Amniotic stem cell (primary cell): Measurements from ENCODE around the gene RNF135.
"Not testable (repeated sequence)": the region's sequence is repeated elsewhere in the genome, so short reads cannot be mapped to it uniquely, and the experiment has no call there.

Source experiments
- DNase-seq: peaks from one replicate; lab custom pipeline; 2025; lab: John Stamatoyannopoulos, UW

The RNF135 gene, protein sequence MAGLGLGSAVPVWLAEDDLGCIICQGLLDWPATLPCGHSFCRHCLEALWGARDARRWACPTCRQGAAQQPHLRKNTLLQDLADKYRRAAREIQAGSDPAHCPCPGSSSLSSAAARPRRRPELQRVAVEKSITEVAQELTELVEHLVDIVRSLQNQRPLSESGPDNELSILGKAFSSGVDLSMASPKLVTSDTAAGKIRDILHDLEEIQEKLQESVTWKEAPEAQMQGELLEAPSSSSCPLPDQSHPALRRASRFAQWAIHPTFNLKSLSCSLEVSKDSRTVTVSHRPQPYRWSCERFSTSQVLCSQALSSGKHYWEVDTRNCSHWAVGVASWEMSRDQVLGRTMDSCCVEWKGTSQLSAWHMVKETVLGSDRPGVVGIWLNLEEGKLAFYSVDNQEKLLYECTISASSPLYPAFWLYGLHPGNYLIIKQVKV

DNA sequence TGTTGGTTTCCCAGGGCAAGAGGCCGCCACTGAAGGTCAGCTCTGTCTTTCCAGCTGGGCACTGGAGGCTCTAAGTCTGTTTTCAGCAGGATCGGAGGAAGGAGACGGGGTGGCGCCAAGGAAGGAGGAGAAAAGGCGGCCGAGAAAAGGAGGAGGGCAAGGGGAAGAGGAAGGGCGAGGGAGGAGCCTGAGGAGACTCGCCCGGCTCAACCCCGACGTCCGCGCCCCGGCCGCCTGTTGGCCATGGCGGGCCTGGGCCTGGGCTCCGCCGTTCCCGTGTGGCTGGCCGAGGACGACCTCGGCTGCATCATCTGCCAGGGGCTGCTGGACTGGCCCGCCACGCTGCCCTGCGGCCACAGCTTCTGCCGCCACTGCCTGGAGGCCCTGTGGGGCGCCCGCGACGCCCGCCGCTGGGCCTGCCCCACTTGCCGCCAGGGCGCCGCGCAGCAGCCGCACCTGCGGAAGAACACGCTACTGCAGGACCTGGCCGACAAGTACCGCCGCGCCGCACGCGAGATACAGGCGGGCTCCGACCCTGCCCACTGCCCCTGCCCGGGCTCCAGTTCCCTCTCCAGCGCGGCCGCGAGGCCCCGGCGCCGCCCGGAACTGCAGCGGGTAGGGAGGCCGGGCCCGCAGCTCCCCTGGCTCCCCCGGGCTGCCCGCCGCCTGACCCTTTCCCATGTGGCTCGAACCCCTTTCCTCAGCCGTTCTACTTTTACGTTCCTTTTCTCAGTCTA, at the start of gene RNF135:
Gene RNF135, plus strand, starts transcription at position 209 of the 737 bp plus-strand sequence. Its CDS starts 35 bp downstream, at position 244.
- DNase-seq: peak; percentile 51

DNA sequence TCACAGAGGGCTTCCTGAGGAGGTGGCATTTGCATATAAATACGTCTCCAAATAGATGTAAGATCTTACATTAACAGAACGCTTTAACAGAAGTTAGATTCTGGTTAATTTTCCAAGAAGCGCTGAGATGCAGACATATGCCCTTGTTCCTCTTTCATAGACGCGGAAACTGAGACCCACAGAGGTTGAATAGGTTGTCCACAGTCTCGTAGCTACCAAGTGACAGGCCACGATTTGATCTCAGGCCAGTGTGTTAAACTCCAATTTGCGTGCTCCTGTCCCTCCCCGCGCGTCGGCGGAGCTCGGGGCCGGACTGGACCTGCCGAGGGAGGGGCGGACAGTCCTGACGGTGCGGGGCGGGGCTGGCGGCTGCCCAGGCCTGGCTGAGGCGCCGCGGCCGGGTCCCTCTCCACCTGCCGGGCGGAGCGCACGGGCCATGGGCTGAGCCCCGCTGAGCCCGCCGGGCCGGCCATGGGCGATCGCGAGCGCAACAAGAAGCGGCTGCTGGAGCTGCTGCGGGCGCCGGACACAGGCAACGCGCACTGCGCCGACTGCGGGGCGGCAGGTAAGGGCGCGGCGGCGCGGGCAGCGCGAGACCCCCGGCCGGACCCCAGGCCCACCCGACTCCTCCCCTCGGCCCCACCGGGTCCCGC, 49.2 kb upstream of the RNF135 start, which contains the start of gene ADAP2:
Gene ADAP2, plus strand, starts transcription at position 402 of the 653 bp plus-strand sequence. Its CDS starts 70 bp downstream, at position 472.
- no peak for DNase-seq

DNA sequence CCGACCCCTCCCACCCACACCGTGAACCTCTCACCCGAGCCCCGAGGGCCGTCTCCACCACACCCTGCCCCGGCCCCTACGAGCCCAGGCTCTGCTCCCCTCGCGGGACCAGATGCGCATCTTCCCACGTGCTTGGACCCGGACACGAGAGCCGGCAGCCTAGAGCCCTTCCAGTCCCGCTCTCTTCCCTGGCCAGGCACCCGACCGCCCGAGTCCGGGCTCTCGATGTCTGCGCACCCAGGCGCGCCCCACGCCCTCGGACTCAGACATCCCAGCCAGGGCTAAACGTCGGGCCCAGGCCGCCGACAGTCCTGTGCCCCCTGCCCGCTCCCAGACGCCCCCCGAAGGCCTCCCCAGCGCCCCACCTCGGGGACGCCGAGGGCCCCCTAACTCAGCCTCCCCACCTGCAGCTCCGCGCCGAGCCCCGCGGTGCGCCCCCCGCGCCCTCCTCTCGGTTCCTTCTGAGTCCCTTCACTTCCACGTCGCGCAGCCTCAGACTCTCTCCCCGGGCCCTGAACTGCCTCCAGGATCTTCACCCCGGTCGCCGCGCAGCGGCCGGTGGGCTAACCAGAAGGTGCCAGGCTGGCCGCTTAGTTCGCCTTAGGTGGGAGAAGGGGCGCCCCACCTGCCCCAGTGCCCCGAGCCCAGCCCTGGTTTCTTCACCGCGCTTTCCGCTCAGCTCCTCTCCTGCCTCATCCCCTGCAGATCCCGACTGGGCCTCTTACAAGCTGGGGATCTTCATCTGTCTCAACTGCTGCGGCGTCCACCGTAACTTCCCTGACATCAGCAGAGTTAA, 48.4 kb upstream of the RNF135 start:
- no peak for DNase-seq

DNA sequence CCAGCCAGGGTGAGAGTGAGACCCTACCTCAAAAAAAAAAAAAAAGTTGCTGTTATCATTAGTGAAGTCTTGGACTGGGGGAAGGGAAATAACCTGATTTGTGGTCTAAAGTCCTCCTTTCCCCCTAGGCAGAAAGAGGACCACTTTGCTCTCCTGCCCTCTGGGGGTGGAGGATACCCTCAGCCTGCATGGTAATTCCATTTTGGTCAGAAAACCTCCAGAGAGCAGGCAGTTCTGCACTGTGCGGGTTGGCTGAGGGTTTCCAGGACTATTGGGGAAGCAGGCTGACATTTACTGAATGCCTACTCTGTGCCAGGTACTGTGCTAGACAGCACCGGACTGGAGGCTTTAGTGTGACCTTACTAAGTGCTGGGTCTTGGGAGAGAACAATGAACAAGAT, 46.5 kb upstream of the RNF135 start:
- no peak for DNase-seq

DNA sequence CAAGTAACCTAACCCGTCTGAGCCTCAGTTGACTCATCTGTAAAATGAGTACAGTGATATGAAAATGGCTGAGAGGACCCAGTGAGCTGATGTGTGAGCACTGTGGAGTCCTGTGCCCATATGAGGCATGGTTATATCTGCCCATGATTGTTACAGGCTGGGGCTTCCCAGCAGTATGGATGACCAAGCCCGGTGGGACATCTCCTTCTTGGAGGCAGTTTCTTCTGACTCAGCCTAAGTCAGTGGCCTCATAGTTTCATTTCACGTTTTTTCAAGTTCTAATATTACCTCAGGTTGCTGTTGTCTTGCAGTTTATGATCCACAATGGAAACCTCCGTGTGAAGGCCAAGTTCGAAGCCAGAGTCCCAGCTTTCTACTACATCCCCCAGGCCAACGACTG, 44.3 kb upstream of the RNF135 start:
- DNase-seq: no peak

DNA sequence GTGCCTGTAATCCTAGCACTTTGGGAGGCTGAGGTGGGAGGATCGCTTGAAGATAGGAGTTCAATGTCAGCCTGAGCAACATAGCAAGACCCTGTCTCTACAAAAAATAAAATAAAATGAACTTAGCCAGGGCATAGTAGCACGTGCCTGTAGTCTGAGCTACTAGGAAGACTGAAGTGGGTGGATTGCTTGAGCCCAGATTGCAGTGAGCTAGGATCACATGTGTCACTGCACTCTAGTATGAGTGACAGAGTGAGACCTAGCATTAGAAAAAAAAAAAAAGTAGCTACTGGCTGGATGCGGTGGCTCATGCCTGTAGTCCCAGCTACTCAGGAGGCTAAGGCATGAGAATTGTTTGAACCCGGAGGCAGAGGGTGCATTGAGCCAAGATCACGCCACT, 43.1 kb upstream of the RNF135 start:
- DNase-seq: no peak

DNA sequence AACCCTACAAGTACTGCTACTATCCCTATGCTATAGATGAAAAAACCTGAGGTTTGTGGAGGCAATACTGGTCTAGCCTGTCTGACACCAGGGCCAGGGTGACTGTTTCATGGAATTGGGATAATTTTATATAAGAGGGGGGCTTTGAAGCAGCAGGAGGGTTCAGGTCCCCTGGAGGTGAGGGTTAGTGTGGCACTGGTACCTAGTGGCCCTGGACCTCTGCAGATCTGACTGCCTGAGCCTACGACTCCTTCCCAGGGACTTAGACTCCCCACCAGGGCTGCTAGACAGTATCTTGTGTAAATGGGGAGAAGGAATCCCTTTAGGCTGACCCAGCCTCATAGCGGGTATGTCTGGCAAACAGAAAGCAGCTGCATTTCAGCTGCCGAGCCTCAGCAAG, 42.3 kb upstream of the RNF135 start:
- no peak for DNase-seq

DNA sequence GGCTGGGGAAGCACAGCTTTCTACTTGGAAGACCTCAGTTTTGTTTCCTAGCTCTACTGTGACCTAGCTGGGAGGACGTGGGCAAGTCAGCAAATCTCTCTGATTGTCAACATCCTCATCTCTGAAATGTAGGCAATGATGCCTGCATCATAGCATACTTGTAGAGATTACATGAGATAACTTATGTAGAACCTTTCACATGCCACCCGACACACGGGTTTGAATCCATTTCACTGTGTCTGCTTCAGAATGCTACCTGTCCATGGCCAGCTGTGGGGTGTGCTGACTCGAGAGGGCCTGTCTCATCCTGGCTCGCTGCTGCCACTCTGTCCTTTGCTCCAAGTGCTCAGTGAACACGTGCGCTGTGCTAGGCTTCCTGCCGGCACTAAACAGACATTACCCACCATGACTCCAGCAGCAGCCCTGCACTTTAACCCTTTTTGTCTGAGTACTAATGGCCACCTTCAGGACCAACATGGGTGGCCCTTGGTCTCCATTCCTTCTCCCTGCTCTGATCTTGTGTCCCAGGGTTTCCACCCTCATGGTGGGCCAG, 41.7 kb upstream of the RNF135 start:
- no peak for DNase-seq

DNA sequence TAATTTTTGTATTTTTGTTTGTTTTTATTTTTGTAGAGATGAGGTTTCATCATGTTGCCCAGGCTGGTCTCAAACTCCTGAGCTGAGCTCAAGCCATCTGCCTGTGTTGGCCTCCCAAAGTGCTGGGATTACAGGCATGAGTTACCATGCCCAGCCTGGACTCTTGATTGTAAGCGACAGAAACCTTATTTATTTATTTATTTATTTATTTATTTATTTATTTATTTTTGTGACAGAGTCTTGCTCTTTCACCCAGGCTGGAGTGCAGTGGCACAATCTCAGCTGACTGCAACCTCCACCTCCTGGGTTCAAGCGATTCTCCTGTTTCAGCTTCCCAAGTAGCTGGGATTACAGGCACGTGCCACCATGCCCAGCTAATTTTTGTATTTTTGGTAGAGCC, 41.0 kb upstream of the RNF135 start:
- not testable (repeated sequence) for DNase-seq

DNA sequence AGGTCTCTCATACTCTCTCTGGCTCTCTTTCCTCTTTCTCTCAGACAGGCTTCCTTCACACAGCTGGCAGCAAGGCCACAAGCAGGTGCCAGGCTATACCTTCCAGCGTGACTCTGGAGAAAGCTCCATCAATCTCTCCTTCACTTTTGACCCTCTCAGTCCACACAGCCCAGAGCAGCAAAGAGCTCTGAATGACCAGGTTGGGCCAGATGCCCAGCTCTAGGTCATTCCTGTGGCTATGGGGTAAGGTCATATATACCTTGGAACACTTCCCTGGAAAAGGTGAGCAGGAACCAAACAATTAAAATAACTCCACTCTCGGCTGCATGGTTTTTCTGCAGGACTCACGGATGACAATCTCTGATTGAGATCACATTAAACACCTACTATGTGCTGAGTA, 40.3 kb upstream of the RNF135 start:
- DNase-seq: no peak

DNA sequence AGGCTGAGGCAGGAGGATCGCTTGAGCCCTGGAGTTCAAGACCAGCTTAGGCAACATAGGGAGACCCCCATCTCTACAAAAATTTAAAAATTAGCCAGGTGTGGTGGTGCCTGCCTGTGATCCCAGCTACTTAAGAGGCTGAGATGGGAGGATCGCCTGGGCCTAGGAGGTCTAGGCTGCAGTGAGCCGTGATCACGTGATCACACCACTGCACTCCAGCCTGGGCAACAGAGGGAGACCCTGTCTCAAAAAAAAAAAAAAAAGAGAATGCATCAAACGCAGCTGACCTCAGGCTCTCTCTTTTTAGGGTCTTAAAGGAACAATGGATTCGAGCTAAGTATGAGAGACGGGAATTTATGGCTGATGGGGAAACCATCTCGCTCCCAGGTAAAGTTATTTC, 39.3 kb upstream of the RNF135 start:
- not testable (repeated sequence) for DNase-seq

DNA sequence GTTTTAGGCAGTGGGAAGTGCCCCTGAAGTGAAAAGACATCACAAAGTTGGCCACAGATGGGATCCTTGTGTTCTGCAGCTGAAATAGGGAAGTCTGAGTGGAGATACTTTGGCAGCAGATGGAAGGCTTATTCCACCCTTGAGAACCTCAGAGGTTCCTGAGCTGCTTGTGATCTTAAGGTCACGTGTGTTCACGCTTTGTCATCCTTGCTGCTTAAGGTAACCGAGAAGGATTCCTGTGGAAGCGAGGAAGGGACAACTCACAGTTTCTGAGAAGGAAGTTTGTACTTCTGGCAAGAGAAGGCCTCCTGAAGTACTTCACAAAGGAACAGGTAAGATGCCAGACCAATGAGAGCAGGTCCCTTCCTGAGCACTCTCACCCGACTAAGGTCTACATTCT, 36.9 kb upstream of the RNF135 start:
- no peak for DNase-seq

DNA sequence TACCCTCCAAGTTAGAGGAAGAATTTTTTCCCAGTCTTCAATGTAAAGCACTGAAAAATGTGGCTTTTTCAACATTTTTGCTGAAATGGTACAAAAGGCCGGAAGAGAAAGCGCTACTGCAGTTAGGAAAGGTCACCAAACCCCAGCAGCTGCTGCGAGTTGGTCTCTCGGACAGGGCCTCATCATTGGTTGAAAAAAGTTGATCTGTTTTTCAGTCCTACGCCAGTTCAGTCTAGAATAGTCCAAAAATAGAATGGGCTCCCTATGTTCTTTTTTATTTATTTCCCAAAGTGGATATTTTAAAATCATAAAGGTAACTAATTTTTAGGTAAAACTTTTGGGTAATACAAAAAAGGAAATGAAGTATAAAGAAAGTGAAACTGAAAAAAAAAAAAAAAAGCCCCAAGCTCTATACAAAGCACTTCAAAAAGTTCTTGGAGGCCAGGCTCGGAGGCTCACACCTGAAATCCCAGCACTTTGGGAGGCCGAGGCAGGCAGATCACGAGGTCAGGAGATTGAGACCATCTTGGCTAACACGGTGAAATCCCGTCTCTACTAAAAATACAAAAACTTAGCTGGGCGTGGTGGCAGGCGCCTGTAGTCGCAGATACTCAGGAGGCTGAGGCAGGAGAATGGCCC, 31.7 kb upstream of the RNF135 start:
- DNase-seq: no peak

DNA sequence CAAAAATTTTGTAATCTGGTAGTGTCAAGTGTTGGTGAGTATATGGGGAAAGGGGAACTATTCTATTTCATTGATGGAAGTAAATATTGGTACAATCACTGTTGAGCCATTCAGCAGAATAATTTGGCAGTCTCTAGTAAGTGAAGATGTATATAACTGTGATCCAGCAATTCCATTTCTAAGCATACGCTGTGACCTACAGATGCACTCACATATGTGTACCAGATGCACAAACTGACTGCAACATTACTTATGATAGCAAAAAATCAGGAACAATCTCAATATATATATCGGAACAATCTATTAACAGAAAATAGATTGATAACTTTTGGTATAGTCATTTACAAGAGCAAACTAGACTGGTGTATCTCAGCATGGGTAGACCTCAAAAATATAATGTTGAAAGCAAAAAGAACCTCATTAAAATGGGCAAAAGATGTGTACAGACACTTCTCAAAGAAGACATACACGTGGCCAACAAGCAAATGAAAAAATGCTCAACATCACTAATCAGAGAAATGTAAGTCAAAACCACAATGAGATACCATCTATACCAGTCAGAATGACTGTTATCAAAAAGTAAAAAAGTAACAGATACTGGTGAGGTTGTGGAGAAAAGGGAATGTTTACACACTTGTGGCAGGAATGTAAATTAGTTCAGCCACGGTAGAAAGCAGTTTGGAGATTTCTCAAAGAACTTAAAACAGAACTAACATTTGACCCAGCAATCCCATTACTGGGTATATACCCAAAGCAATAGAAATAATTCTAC, 28.3 kb upstream of the RNF135 start:
- no peak for DNase-seq

DNA sequence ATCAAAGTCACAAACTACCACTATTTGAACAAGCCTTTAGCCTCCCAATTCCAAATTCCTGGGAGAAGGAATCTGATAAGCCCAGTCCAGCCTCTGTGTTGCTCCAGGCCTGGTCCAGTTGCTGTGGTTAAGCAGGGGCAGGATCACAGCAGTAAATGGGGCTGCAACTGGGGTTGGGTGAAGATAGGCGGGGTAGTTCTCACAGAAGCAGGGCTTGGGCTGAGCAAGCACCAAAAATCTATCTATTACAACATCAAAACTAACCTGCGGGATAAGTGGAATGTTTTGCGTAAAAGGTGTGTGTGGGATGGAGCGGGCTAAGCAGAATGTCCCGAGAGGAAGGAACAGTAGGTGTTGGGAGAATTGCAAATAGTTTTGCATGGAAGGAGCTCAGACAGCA, 23.0 kb upstream of the RNF135 start:
- no peak for DNase-seq

DNA sequence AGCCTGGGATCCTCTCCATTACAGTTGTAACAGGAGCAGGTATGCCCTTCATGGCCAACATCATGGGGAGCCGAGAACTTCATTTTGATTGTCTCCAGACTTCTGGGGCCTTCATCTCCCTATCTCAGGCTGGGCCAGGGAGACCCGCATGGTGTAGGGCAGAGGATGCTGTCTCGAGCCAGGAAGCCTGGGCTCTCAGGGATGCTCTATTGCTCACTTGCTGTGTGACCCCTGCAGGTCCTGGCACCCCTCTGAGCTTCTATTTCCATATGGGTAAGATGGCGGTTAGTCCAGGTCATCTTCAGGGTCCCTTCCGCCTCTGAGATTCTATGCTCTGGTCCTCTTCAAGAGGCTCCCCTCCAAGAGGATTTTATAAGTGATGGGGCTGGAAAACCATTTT, 20.6 kb upstream of the RNF135 start:
- no peak for DNase-seq

DNA sequence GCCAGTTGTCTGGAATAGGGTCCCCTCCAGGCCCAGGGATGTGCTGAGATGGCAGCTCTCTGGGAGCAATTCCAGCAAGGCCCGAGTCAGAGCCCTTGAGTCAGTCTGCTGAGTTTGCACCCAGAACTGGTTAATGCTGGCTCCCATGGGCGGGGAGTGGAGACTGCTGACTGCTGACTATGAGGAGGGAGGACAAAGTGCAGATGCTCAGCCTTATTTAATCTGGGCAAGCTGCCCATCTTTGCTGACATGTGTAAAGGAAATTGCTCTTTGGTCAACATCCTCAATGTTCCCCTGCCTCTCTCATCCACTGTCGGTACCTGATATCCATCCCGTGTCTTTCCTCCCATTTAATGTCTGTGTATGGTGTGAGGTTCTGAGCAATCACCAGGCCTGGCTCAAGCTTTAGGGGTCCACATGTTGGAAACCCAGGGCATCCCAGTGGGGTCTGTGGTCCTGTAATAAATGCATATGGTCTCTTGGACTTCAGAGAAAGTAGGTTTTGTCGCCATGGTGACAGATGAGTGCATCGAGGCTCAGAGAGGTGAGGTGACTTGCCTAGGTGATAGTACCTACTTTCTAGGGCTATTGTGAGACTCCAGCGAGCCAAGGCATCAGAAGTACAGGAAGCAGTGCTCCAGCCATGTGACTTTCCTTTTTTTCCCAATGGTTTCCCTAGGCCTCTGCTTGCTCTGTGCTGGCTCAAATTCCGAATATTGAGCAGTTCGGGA, 20.0 kb upstream of the RNF135 start:
- no peak for DNase-seq

DNA sequence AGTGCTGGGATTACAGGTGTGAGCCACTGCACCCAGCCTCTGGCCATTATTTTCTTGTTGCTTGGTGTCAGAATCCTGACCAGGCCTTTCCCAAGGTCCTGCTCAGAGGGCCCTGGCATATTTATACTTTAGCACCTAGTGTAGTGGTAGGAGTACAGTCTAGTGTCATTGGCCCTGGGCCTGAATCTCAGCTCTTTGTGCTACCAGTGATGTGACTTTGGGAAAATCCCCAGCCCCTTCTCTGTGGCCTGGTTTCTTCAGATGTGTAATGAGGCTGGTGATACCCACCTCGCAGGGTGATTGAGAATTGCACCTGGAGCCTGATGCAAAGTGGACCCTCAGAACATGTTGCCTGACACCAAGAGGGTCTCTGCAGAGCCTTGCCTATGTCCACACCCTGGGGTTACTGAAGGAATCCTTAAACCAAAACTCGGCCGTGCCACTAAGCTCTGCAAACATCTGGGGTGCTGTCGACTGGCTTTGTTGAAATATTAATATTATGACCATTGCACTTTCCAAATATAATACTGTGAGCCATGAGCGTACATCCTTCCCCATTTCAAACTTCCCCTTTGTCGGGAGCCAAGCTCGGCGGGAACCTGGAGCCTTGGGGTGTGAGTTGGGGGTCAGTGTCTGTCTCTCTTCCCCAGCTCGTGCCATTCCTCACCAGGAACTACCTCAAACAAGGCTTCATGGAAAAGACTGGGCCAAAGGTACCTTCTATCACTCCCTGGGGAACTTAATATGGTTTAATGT, 18.0 kb upstream of the RNF135 start:
- no peak for DNase-seq
